HepG2 (cell line): Measurements from ENCODE around the gene TBC1D10A.

Experiments
- BHLHE40 ChIP-seq: IDR thresholded peaks from 2 replicates; pipeline ENCODE4 v1.6.1; 2011; ENCODE audit warnings: low read length, improper control_type of control experiment
- CBFB ChIP-seq: sonication (generic); formaldehyde crosslinking; IDR thresholded peaks from 2 replicates; pipeline ENCODE4 v1.4.0; 2020; ENCODE audit warnings: missing genetic modification reagents
- CEBPB ChIP-seq: IDR thresholded peaks from 2 replicates; pipeline ENCODE4 v1.6.1; 2011; ENCODE audit warnings: low read depth, low read length, improper control_type of control experiment, borderline replicate concordance
- CREM ChIP-seq, 2 experiments: sonication (generic) in 1 of 2; formaldehyde crosslinking in 1 of 2; IDR thresholded peaks; 2 replicates each; pipeline versions ENCODE4 v1.4.0 to v1.6.1; 2016 to 2020; ENCODE audit warnings: antibody characterized with exemption in 1 of 2, mild to moderate bottlenecking in 1 of 2, missing genetic modification reagents in 1 of 2
- EP300 ChIP-seq, 3 experiments: sonication (generic) in 1 of 3; formaldehyde crosslinking in 1 of 3; IDR thresholded peaks; 2 replicates each; pipeline versions ENCODE4 v1.5.1 to v1.6.1; 2011 to 2020; ENCODE audit warnings: low read depth in 2 of 3, low read length in 2 of 3, borderline replicate concordance in 1 of 3, improper control_type of control experiment in 1 of 3, mild to moderate bottlenecking in 1 of 3, missing genetic modification reagents in 1 of 3, moderate library complexity in 1 of 3
- MTA3 ChIP-seq: sonication (generic); formaldehyde crosslinking; IDR thresholded peaks from 2 replicates; pipeline ENCODE4 v1.4.0; 2020; ENCODE audit warnings: missing genetic modification reagents
- POLR2A ChIP-seq, 2 experiments: IDR thresholded peaks; 2 replicates each; pipeline ENCODE4 v1.6.1; 2011; ENCODE audit warnings: low read depth in 2 of 2, low read length in 2 of 2, mild to moderate bottlenecking in 1 of 2, moderate library complexity in 1 of 2; ENCODE audit not compliant: insufficient read depth in 1 of 2
- RFX1 ChIP-seq: fragments of 450-650 bp; IDR thresholded peaks from 2 replicates; pipeline ENCODE4 v1.6.1; 2017
- RFXANK ChIP-seq: IDR thresholded peaks from 2 replicates; pipeline ENCODE4 v1.6.1; 2016
- RNF2 ChIP-seq: fragments of 450-650 bp; conservative IDR thresholded peaks from 2 replicates; pipeline ENCODE4 v1.6.1; 2016; ENCODE audit warnings: low read depth
- TF ChIP-seq, protein P1 (sequence below): IDR thresholded peaks from 2 replicates; pipeline ENCODE4 v1.6.1; 2012; ENCODE audit warnings: inconsistent platforms
- TF ChIP-seq, protein P2 (sequence below), 2 experiments: IDR thresholded peaks; 2 replicates each; pipeline ENCODE4 v1.6.1; 2011 to 2012; ENCODE audit warnings: low read length in 2 of 2, borderline replicate concordance in 1 of 2, low read depth in 1 of 2, mild to moderate bottlenecking in 1 of 2, moderate library complexity in 1 of 2
- TF ChIP-seq, protein P3 (sequence below): sonication (generic); formaldehyde crosslinking; IDR thresholded peaks from 2 replicates; pipeline ENCODE4 v1.5.0; 2020; ENCODE audit warnings: missing genetic modification reagents

DNA sequence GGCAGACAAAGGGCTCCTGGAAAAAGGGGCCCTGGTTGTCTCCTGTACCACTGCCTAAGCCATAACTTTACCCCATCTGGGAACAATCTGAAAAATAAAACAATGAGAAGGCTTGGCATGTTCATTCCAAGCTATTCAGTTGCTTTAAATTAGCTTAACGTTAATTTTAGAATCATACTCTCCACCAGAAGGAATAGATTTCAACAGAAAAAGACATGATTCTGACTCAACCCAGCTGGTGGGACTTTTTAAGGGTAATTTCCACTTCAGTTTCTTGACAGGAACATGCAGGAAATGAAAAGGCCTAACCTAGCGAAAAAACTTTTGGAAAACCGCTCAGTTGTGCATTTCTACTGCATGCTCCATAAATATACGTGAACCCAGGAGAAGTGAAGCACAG is 22.1 kb upstream of the TBC1D10A start:
- no peak for TF ChIP-seq CEBPB
- TF ChIP-seq MTA3 (CRISPR knock-in tag) = no peak
- TF ChIP-seq CREM (IDR thresholded peaks at IDR 0.05) = no peak
- TF ChIP-seq CREM (CRISPR knock-in tag; IDR thresholded peaks at IDR 0.05) = no peak
- no peak for TF ChIP-seq CBFB (CRISPR knock-in tag)
- no peak for TF ChIP-seq RFXANK
- TF ChIP-seq BHLHE40 = no peak
- TF ChIP-seq, protein P1, sequence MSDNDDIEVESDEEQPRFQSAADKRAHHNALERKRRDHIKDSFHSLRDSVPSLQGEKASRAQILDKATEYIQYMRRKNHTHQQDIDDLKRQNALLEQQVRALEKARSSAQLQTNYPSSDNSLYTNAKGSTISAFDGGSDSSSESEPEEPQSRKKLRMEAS = no peak
- TF ChIP-seq POLR2A (IDR thresholded peaks at IDR 0.05; ENCODE audit: insufficient read depth in 1 of 2, low read depth in 2 of 2, low read length in 2 of 2) = no peak
- TF ChIP-seq EP300 (IDR thresholded peaks at IDR 0.05; ENCODE audit: low read depth in 2 of 2, low read length in 2 of 2) = no peak
- no peak for TF ChIP-seq EP300 (CRISPR knock-in tag; IDR thresholded peaks at IDR 0.05; ENCODE audit: borderline replicate concordance)
- no peak for TF ChIP-seq RNF2
- TF ChIP-seq, protein P2, sequence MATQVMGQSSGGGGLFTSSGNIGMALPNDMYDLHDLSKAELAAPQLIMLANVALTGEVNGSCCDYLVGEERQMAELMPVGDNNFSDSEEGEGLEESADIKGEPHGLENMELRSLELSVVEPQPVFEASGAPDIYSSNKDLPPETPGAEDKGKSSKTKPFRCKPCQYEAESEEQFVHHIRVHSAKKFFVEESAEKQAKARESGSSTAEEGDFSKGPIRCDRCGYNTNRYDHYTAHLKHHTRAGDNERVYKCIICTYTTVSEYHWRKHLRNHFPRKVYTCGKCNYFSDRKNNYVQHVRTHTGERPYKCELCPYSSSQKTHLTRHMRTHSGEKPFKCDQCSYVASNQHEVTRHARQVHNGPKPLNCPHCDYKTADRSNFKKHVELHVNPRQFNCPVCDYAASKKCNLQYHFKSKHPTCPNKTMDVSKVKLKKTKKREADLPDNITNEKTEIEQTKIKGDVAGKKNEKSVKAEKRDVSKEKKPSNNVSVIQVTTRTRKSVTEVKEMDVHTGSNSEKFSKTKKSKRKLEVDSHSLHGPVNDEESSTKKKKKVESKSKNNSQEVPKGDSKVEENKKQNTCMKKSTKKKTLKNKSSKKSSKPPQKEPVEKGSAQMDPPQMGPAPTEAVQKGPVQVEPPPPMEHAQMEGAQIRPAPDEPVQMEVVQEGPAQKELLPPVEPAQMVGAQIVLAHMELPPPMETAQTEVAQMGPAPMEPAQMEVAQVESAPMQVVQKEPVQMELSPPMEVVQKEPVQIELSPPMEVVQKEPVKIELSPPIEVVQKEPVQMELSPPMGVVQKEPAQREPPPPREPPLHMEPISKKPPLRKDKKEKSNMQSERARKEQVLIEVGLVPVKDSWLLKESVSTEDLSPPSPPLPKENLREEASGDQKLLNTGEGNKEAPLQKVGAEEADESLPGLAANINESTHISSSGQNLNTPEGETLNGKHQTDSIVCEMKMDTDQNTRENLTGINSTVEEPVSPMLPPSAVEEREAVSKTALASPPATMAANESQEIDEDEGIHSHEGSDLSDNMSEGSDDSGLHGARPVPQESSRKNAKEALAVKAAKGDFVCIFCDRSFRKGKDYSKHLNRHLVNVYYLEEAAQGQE (IDR thresholded peaks at IDR 0.05; ENCODE audit: borderline replicate concordance in 1 of 2, low read depth in 1 of 2, low read length in 2 of 2) = no peak
- no peak for TF ChIP-seq RFX1
- TF ChIP-seq, protein P3, sequence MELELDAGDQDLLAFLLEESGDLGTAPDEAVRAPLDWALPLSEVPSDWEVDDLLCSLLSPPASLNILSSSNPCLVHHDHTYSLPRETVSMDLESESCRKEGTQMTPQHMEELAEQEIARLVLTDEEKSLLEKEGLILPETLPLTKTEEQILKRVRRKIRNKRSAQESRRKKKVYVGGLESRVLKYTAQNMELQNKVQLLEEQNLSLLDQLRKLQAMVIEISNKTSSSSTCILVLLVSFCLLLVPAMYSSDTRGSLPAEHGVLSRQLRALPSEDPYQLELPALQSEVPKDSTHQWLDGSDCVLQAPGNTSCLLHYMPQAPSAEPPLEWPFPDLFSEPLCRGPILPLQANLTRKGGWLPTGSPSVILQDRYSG (CRISPR knock-in tag) = no peak
